ENCODE data around the gene BRPF1. TPM values are rescaled to one million over a fixed set of nuclear protein-coding genes. Genes with fewer than 3 reads are reported as not detected.

The BRPF1 gene
- total RNA-seq, 2 experiments from 2014 or later, result 23.3 to 25.9 TPM

GRCh38 chr3:9736831-9737230 lies 5.3 kb downstream of the BRPF1 start:
- H3K4me1 Mint-ChIP-seq, result peaks cover 43% of the 10 kb centered on the region
- no peaks in the 10 kb centered on the region for H3K9me3 Mint-ChIP-seq (ENCODE audit: low read depth)
- intact Hi-C loops (cut with DNase I, micrococcal nuclease), result no loop called here
- H3K4me3 Mint-ChIP-seq, result no peak overlapping the region
- CTCF ChIA-PET, result interaction anchor here (0.7 to 2.0 kb wide), 3 partner anchors 9 to 78 kb away, joined by 3 to 8 read pairs (median 3); no protein-coding TSS in a partner anchor
- peak; percentile 36 for DNase-seq
- H3K27me3 Mint-ChIP-seq, result no peaks in the 10 kb centered on the region
- peak overlapping the region; percentile 72 for H3K27ac Mint-ChIP-seq
- peaks cover 57% of the 10 kb centered on the region for H3K36me3 Mint-ChIP-seq (ENCODE audit: low read depth)
- ATAC-seq, result peak; percentile 75
- POLR2A ChIA-PET, result interaction anchor here (0.6 to 1.0 kb wide), 3 partner anchors 14 to 285 kb away, joined by 3 to 5 read pairs (median 3); no protein-coding TSS in a partner anchor

- Mint-ChIP-seq H3K9me3 (ENCODE audit: low read depth) (no peaks in the 10 kb centered on the region), H3K36me3 (ENCODE audit: low read depth) (peaks cover 62% of the 10 kb centered on the region), H3K27ac (no peak overlapping the region), H3K27me3 (no peaks in the 10 kb centered on the region), H3K4me1 (peaks cover 25% of the 10 kb centered on the region), H3K4me3 (no peak overlapping the region)
- intact Hi-C loops (cut with DNase I, micrococcal nuclease), result no loop called here
- ATAC-seq, result no peak
- no peak for DNase-seq
- POLR2A ChIA-PET, result no interaction called here
- CTCF ChIA-PET, result no interaction called here
Measured at GRCh38 chr3:9739181-9739580, 7.6 kb downstream of the BRPF1 start.

- no peak for DNase-seq
- Mint-ChIP-seq H3K4me1 (peaks cover 12% of the 10 kb centered on the region), H3K9me3 (ENCODE audit: low read depth) (no peaks in the 10 kb centered on the region), H3K4me3 (no peak overlapping the region), H3K36me3 (ENCODE audit: low read depth) (peaks cover 74% of the 10 kb centered on the region), H3K27me3 (no peaks in the 10 kb centered on the region), H3K27ac (no peak overlapping the region)
- POLR2A ChIA-PET, result no interaction called here
- ATAC-seq, result no peak
- intact Hi-C loops (cut with DNase I, micrococcal nuclease), result no loop called here
- CTCF ChIA-PET, result interaction anchor here (2.1 kb wide), 1 partner anchor 12 kb away, joined by 4 read pairs; no protein-coding TSS in a partner anchor
Measured at GRCh38 chr3:9742560-9742959, 11.0 kb downstream of the BRPF1 start.

GRCh38 chr3:9743548-9743947 lies 12.0 kb downstream of the BRPF1 start:
- H3K9me3 Mint-ChIP-seq (ENCODE audit: low read depth), result no peaks in the 10 kb centered on the region
- H3K4me1 Mint-ChIP-seq, result peaks cover 12% of the 10 kb centered on the region
- ATAC-seq (no peak), DNase-seq (no peak)
- H3K36me3 Mint-ChIP-seq (ENCODE audit: low read depth), result peaks cover 80% of the 10 kb centered on the region
- H3K27me3 Mint-ChIP-seq, result no peaks in the 10 kb centered on the region
- CTCF ChIA-PET, result interaction anchor here (1.0 to 2.1 kb wide), 2 partner anchors 13 to 360 kb away, joined by 3 to 4 read pairs; no protein-coding TSS in a partner anchor
- POLR2A ChIA-PET, result interaction anchor here (0.6 kb wide), 1 partner anchor 97 kb away, joined by 4 read pairs; no protein-coding TSS in a partner anchor
- intact Hi-C loops (cut with DNase I, micrococcal nuclease), result no loop called here
- H3K27ac Mint-ChIP-seq, result no peak overlapping the region
- H3K4me3 Mint-ChIP-seq, result no peak overlapping the region

GRCh38 chr3:9744162-9744561 lies 12.6 kb downstream of the BRPF1 start:
- intact Hi-C loops (cut with DNase I, micrococcal nuclease), result no loop called here
- H3K36me3 Mint-ChIP-seq (ENCODE audit: low read depth), result peaks cover 80% of the 10 kb centered on the region
- H3K4me1 Mint-ChIP-seq, result peaks cover 15% of the 10 kb centered on the region

GRCh38 chr3:9745521-9745920 lies 14.0 kb downstream of the BRPF1 start:
- H3K9me3 Mint-ChIP-seq (ENCODE audit: low read depth), result no peaks in the 10 kb centered on the region
- H3K36me3 Mint-ChIP-seq (ENCODE audit: low read depth), result peaks cover 70% of the 10 kb centered on the region
- no peak overlapping the region for H3K4me3 Mint-ChIP-seq
- no peak overlapping the region for H3K27ac Mint-ChIP-seq
- CTCF ChIA-PET, result interaction anchor here (0.6 kb wide), 1 partner anchor 30 kb away, joined by 5 read pairs; no protein-coding TSS in a partner anchor
- no peak for ATAC-seq
- intact Hi-C loops (cut with DNase I, micrococcal nuclease), result no loop called here
- POLR2A ChIA-PET, result no interaction called here
- H3K4me1 Mint-ChIP-seq, result peaks cover 20% of the 10 kb centered on the region
- DNase-seq, result no peak
- no peaks in the 10 kb centered on the region for H3K27me3 Mint-ChIP-seq

More at GRCh38 chr3:9744162-9744561, 12.6 kb downstream of the BRPF1 start:
- Mint-ChIP-seq H3K4me3 (no peak overlapping the region), H3K27ac (no peak overlapping the region), H3K27me3 (no peaks in the 10 kb centered on the region), H3K9me3 (ENCODE audit: low read depth) (no peaks in the 10 kb centered on the region)
- POLR2A ChIA-PET, result no interaction called here
- no peak for ATAC-seq
- DNase-seq, result no peak
- CTCF ChIA-PET, result interaction anchor here (0.7 to 2.1 kb wide), 3 partner anchors 11 to 519 kb away, joined by 4 read pairs; no protein-coding TSS in a partner anchor

GRCh38 chr3:9746330-9746729 lies 14.8 kb downstream of the BRPF1 start:
- Mint-ChIP-seq H3K9me3 (ENCODE audit: low read depth) (no peaks in the 10 kb centered on the region), H3K4me3 (no peak overlapping the region)
- no peak for DNase-seq

GRCh38 chr3:9747267-9747666 lies 15.7 kb downstream of the BRPF1 start:
- ChIA-PET CTCF (no interaction called here), POLR2A (no interaction called here)
- no peak for ATAC-seq
- H3K4me3 Mint-ChIP-seq, result no peak overlapping the region
- no peak for DNase-seq
- H3K27ac Mint-ChIP-seq, result peak overlapping the region; percentile 55
- H3K9me3 Mint-ChIP-seq (ENCODE audit: low read depth), result no peaks in the 10 kb centered on the region
- peaks cover 35% of the 10 kb centered on the region for H3K4me1 Mint-ChIP-seq
- H3K27me3 Mint-ChIP-seq, result no peaks in the 10 kb centered on the region
- peaks cover 70% of the 10 kb centered on the region for H3K36me3 Mint-ChIP-seq (ENCODE audit: low read depth)
- intact Hi-C loops (cut with DNase I, micrococcal nuclease), result no loop called here

More at GRCh38 chr3:9746330-9746729, 14.8 kb downstream of the BRPF1 start:
- Mint-ChIP-seq H3K36me3 (ENCODE audit: low read depth) (peaks cover 67% of the 10 kb centered on the region), H3K27me3 (no peaks in the 10 kb centered on the region), H3K4me1 (peaks cover 26% of the 10 kb centered on the region), H3K27ac (peak overlapping the region; percentile 55)
- ChIA-PET POLR2A (no interaction called here), CTCF (interaction anchor here (0.6 kb wide), 1 partner anchor 62 kb away, joined by 3 read pairs; no protein-coding TSS in a partner anchor)
- no peak for ATAC-seq
- intact Hi-C loops (cut with DNase I, micrococcal nuclease), result no loop called here

GRCh38 chr3:9748031-9748430 lies 16.5 kb downstream of the BRPF1 start:
- H3K36me3 Mint-ChIP-seq (ENCODE audit: low read depth), result peaks cover 64% of the 10 kb centered on the region
- no peaks in the 10 kb centered on the region for H3K27me3 Mint-ChIP-seq
- no peak for DNase-seq
- peaks cover 35% of the 10 kb centered on the region for H3K4me1 Mint-ChIP-seq
- H3K9me3 Mint-ChIP-seq (ENCODE audit: low read depth), result no peaks in the 10 kb centered on the region
- no peak overlapping the region for H3K4me3 Mint-ChIP-seq
- ChIA-PET POLR2A (interaction anchor here (2.7 kb wide), 1 partner anchor 15 kb away, joined by 11 read pairs; no protein-coding TSS in a partner anchor), CTCF (interaction anchor here (0.7 to 1.2 kb wide), 2 partner anchors 15 to 21 kb away, joined by 3 to 7 read pairs; no protein-coding TSS in a partner anchor)
- H3K27ac Mint-ChIP-seq, result no peak overlapping the region
- ATAC-seq, result no peak
- intact Hi-C loops (cut with DNase I, micrococcal nuclease), result no loop called here

GRCh38 chr3:9749296-9749644 lies 17.7 kb downstream of the BRPF1 start:
- Mint-ChIP-seq H3K36me3 (ENCODE audit: low read depth) (peaks cover 59% of the 10 kb centered on the region), H3K9me3 (ENCODE audit: low read depth) (no peaks in the 10 kb centered on the region), H3K27ac (peak overlapping the region; percentile 91), H3K27me3 (no peaks in the 10 kb centered on the region), H3K4me3 (peak overlapping the region; percentile 87), H3K4me1 (peaks cover 39% of the 10 kb centered on the region)
- ATAC-seq (no peak), DNase-seq (no peak)
- POLR2A ChIA-PET, result interaction anchor here (0.9 to 2.7 kb wide), 4 partner anchors 17 to 145 kb away, joined by 3 to 11 read pairs (median 4); partner anchors contain the start of genes ARPC4, CAMK1 and TADA3
- CTCF ChIA-PET, result interaction anchor here (0.7 to 4.2 kb wide), 5 partner anchors 17 to 246 kb away, joined by 3 to 20 read pairs (median 6); partner anchors contain the start of genes BRPF1 and CAMK1
- intact Hi-C loops (cut with DNase I, micrococcal nuclease), result loop anchor here (1.0 kb wide), 4 partner anchors 18 to 184 kb away; partner anchors contain the start of genes BRPF1 (in 2 of the 2), CRELD1 (in 1 of the 2), MTMR14 (in 1 of the 2) and TADA3 (in 1 of the 2)

GRCh38 chr3:9749645-9750555 lies 18.4 kb downstream of the BRPF1 start, which contains the start of gene OGG1:
OGG1 (plus strand) TSS chr3:9749952; CDS start chr3:9750287, 335 bp downstream.
- intact Hi-C loops (cut with DNase I, micrococcal nuclease), result loop anchor here (1.0 to 5.0 kb wide), 12 partner anchors 19 to 365 kb away; partner anchors contain the start of genes BRPF1 (in 2 of the 2), TADA3 (in 2 of the 2), BRK1 (in 1 of the 2) and CAMK1 (in 1 of the 2)
- ChIA-PET POLR2A (interaction anchor here (0.5 to 2.7 kb wide), 7 partner anchors 17 to 361 kb away, joined by 3 to 11 read pairs (median 4); partner anchors contain the start of genes ARPC4, CAMK1, MTMR14 and TADA3), CTCF (interaction anchor here (0.6 to 4.2 kb wide), 8 partner anchors 18 to 246 kb away, joined by 3 to 20 read pairs (median 4); partner anchors contain the start of genes BRPF1 and CAMK1)
- DNase-seq, result peak; percentile 98
- peak within 1 kb of the TSS; percentile 87 for H3K4me3 Mint-ChIP-seq
- H3K9me3 Mint-ChIP-seq (ENCODE audit: low read depth), result no peaks in the 10 kb centered on the region
- peak; percentile 94 for ATAC-seq
- peaks cover 46% of the 10 kb centered on the region for H3K4me1 Mint-ChIP-seq
- peak within 1 kb of the TSS; percentile 91 for H3K27ac Mint-ChIP-seq
- H3K27me3 Mint-ChIP-seq, result no peaks in the 10 kb centered on the region
- peaks cover 59% of the 10 kb centered on the region for H3K36me3 Mint-ChIP-seq (ENCODE audit: low read depth)
